ENCODE data around the gene DOCK11.
"Not testable (repeated sequence)": the region's sequence is repeated elsewhere in the genome, so short reads cannot be mapped to it uniquely, and the experiment has no call there.

Gene DOCK11

GRCh38 chrX:118495061-118495921 lies at the start of gene DOCK11:
DOCK11 (plus strand) TSS chrX:118495815; CDS start chrX:118495972, 157 bp downstream.
- Histone ChIP-seq H3K36me3 (ENCODE audit: insufficient read depth, low read length) (no peaks in the 10 kb centered on the region), H3K9ac (ENCODE audit: low read depth, low read length) (peak within 1 kb of the TSS; percentile 96)

GRCh38 chrX:118448273-118448783 lies 47.3 kb upstream of the DOCK11 start:
- H3K9me3 ChIP-seq (ENCODE audit: control insufficient read depth, insufficient read depth, low read length), result no peaks in the 10 kb centered on the region
- 0 out of 2 replicates have a peak, but pooled peaks cover 4% of the 10 kb centered on the region for H3K36me3 ChIP-seq (ENCODE audit: insufficient read depth, low read length)
- no peak overlapping the region for H3K9ac ChIP-seq (ENCODE audit: low read depth, low read length)
- no peaks in the 10 kb centered on the region for H3K4me1 ChIP-seq (ENCODE audit: insufficient read depth, low read length)

More at GRCh38 chrX:118495061-118495921, at the start of gene DOCK11:
- Histone ChIP-seq H3K4me1 (ENCODE audit: insufficient read depth, low read length) (peaks cover 32% of the 10 kb centered on the region), H3K9me3 (ENCODE audit: control insufficient read depth, insufficient read depth, low read length) (no peaks in the 10 kb centered on the region; the same call in 1 of the 2 replicates)

- Histone ChIP-seq H3K36me3 (ENCODE audit: insufficient read depth, low read length) (peaks cover 2% of the 10 kb centered on the region; the same call in 1 of the 2 replicates), H3K9me3 (ENCODE audit: control insufficient read depth, insufficient read depth, low read length) (no peaks in the 10 kb centered on the region), H3K9ac (ENCODE audit: low read depth, low read length) (no peak overlapping the region), H3K4me1 (ENCODE audit: insufficient read depth, low read length) (no peaks in the 10 kb centered on the region)
Measured at GRCh38 chrX:118455013-118455412, 40.6 kb upstream of the DOCK11 start.

GRCh38 chrX:118459494-118459893 lies 36.1 kb upstream of the DOCK11 start:
- H3K36me3 ChIP-seq (ENCODE audit: insufficient read depth, low read length), result no peaks in the 10 kb centered on the region; the same call in 1 of the 2 replicates
- no peaks in the 10 kb centered on the region for H3K9me3 ChIP-seq (ENCODE audit: control insufficient read depth, insufficient read depth, low read length)
- H3K9ac ChIP-seq (ENCODE audit: low read depth, low read length), result no peak overlapping the region
- no peaks in the 10 kb centered on the region for H3K4me1 ChIP-seq (ENCODE audit: insufficient read depth, low read length)

GRCh38 chrX:118464501-118464900 lies 31.1 kb upstream of the DOCK11 start:
- Histone ChIP-seq H3K9me3 (ENCODE audit: control insufficient read depth, insufficient read depth, low read length) (no peaks in the 10 kb centered on the region), H3K4me1 (ENCODE audit: insufficient read depth, low read length) (no peaks in the 10 kb centered on the region), H3K36me3 (ENCODE audit: insufficient read depth, low read length) (no peaks in the 10 kb centered on the region), H3K9ac (ENCODE audit: low read depth, low read length) (no peak overlapping the region)

- no peaks in the 10 kb centered on the region for H3K36me3 ChIP-seq (ENCODE audit: insufficient read depth, low read length)
- H3K4me1 ChIP-seq (ENCODE audit: insufficient read depth, low read length), result no peaks in the 10 kb centered on the region
- no peak overlapping the region for H3K9ac ChIP-seq (ENCODE audit: low read depth, low read length)
- H3K9me3 ChIP-seq (ENCODE audit: control insufficient read depth, insufficient read depth, low read length), result no peaks in the 10 kb centered on the region
Measured at GRCh38 chrX:118468122-118468521, 27.5 kb upstream of the DOCK11 start.

- H3K9me3 ChIP-seq (ENCODE audit: control insufficient read depth, insufficient read depth, low read length); H3K9ac ChIP-seq (ENCODE audit: low read depth, low read length); H3K36me3 ChIP-seq (ENCODE audit: insufficient read depth, low read length); H3K4me1 ChIP-seq (ENCODE audit: insufficient read depth, low read length): not testable (repeated sequence)
Measured at GRCh38 chrX:118470721-118471347, 24.8 kb upstream of the DOCK11 start.

GRCh38 chrX:118474586-118474985 lies 21.0 kb upstream of the DOCK11 start:
- no peaks in the 10 kb centered on the region for H3K9me3 ChIP-seq (ENCODE audit: control insufficient read depth, insufficient read depth, low read length)
- no peaks in the 10 kb centered on the region for H3K36me3 ChIP-seq (ENCODE audit: insufficient read depth, low read length)
- H3K4me1 ChIP-seq (ENCODE audit: insufficient read depth, low read length), result 0 out of 2 replicates have a peak, but pooled peaks cover 4% of the 10 kb centered on the region
- no peak overlapping the region for H3K9ac ChIP-seq (ENCODE audit: low read depth, low read length)

- Histone ChIP-seq H3K9me3 (ENCODE audit: control insufficient read depth, insufficient read depth, low read length) (no peaks in the 10 kb centered on the region), H3K36me3 (ENCODE audit: insufficient read depth, low read length) (no peaks in the 10 kb centered on the region), H3K9ac (ENCODE audit: low read depth, low read length) (no peak overlapping the region), H3K4me1 (ENCODE audit: insufficient read depth, low read length) (0 out of 2 replicates have a peak, but pooled peaks cover 4% of the 10 kb centered on the region)
Measured at GRCh38 chrX:118475903-118476302, 19.7 kb upstream of the DOCK11 start.

GRCh38 chrX:118480172-118480571 lies 15.4 kb upstream of the DOCK11 start:
- H3K9me3 ChIP-seq (ENCODE audit: control insufficient read depth, insufficient read depth, low read length), result no peaks in the 10 kb centered on the region
- 0 out of 2 replicates have a peak, but pooled peaks cover 4% of the 10 kb centered on the region for H3K4me1 ChIP-seq (ENCODE audit: insufficient read depth, low read length)
- H3K9ac ChIP-seq (ENCODE audit: low read depth, low read length), result no peak overlapping the region
- H3K36me3 ChIP-seq (ENCODE audit: insufficient read depth, low read length), result no peaks in the 10 kb centered on the region

GRCh38 chrX:118482384-118482783 lies 13.2 kb upstream of the DOCK11 start:
- not testable (repeated sequence) for H3K36me3 ChIP-seq (ENCODE audit: insufficient read depth, low read length); H3K4me1 ChIP-seq (ENCODE audit: insufficient read depth, low read length); H3K9ac ChIP-seq (ENCODE audit: low read depth, low read length); H3K9me3 ChIP-seq (ENCODE audit: control insufficient read depth, insufficient read depth, low read length)

GRCh38 chrX:118484216-118484903 lies 11.3 kb upstream of the DOCK11 start:
- H3K4me1 ChIP-seq (ENCODE audit: insufficient read depth, low read length), result no peaks in the 10 kb centered on the region
- H3K9ac ChIP-seq (ENCODE audit: low read depth, low read length), result no peak overlapping the region
- H3K9me3 ChIP-seq (ENCODE audit: control insufficient read depth, insufficient read depth, low read length), result no peaks in the 10 kb centered on the region
- no peaks in the 10 kb centered on the region for H3K36me3 ChIP-seq (ENCODE audit: insufficient read depth, low read length)

GRCh38 chrX:118486693-118487092 lies 8.9 kb upstream of the DOCK11 start:
- not testable (repeated sequence) for H3K4me1 ChIP-seq (ENCODE audit: insufficient read depth, low read length); H3K9me3 ChIP-seq (ENCODE audit: control insufficient read depth, insufficient read depth, low read length); H3K36me3 ChIP-seq (ENCODE audit: insufficient read depth, low read length); H3K9ac ChIP-seq (ENCODE audit: low read depth, low read length)

- no peaks in the 10 kb centered on the region for H3K36me3 ChIP-seq (ENCODE audit: insufficient read depth, low read length)
- H3K4me1 ChIP-seq (ENCODE audit: insufficient read depth, low read length), result peaks cover 18% of the 10 kb centered on the region
- H3K9ac ChIP-seq (ENCODE audit: low read depth, low read length), result no peak overlapping the region
- H3K9me3 ChIP-seq (ENCODE audit: control insufficient read depth, insufficient read depth, low read length), result no peaks in the 10 kb centered on the region; the same call in 1 of the 2 replicates
Measured at GRCh38 chrX:118493016-118493415, 2.6 kb upstream of the DOCK11 start.
